ENCODE data around the gene FN1. TPM values are rescaled to one million over a fixed set of nuclear protein-coding genes. Genes with fewer than 3 reads are reported as not detected.

The FN1 gene
- total and polyA plus RNA-seq, 2 donors (not counting 1 experiment from before 2014, with no cell fraction given) = 3,629 to 5,906 TPM

DNA sequence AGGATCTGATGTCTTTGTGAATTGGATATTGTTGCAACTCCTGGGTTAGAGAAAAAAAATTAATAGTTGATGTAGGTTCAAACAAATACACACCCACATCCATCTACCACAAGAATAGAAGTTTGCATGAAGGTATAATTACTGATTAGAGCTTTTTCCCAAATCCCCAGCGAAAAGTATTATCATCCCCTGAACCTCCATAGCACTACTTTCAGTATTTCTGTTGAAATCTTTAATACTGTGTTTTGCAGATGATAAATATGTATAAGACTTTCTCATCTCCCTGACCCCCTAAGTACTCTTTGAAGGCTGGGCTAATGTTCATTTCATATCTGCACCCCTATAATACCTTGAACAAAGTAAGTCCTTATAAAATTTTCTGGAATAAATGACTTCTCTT, 6.4 kb downstream of the FN1 start:
- Histone ChIP-seq H3K9me3 (ENCODE audit: control insufficient read depth, insufficient read depth, low read depth, low read length) (no peaks in the 10 kb centered on the region), H3K4me3 (replicated peaks in 1 of 4; ENCODE audit: control extremely low read depth in 1 of 4, insufficient read depth in 1 of 4, low read depth in 3 of 4, low read length in 4 of 4) (peak overlapping the region in 2 of 4 experiments; percentile 96), H3K79me2 (ENCODE audit: control insufficient read depth, insufficient read depth, low read length) (peaks cover 59% of the 10 kb centered on the region), H2AFZ (ENCODE audit: low read length) (no peak overlapping the region), H3K27me3 (ENCODE audit: control insufficient read depth, insufficient read depth, low read length) (no peaks in the 10 kb centered on the region), H3K4me2 (ENCODE audit: extremely low read depth, insufficient read depth, low read length) (peak overlapping the region; percentile 41), H3K27ac (ENCODE audit: insufficient read depth, low read length) (no peak overlapping the region), H3K36me3 (ENCODE audit: control insufficient read depth, insufficient read depth, low read length) (peaks cover 24% of the 10 kb centered on the region), H3K9ac (ENCODE audit: insufficient read depth, low read length) (no peak overlapping the region), H3K4me1 (ENCODE audit: control insufficient read depth, extremely low read depth, insufficient read depth, low read length) (peaks cover 18% of the 10 kb centered on the region), H4K20me1 (ENCODE audit: control insufficient read depth, extremely low read depth, insufficient read depth, low read length) (no peaks in the 10 kb centered on the region)
- TF ChIP-seq, protein P1, sequence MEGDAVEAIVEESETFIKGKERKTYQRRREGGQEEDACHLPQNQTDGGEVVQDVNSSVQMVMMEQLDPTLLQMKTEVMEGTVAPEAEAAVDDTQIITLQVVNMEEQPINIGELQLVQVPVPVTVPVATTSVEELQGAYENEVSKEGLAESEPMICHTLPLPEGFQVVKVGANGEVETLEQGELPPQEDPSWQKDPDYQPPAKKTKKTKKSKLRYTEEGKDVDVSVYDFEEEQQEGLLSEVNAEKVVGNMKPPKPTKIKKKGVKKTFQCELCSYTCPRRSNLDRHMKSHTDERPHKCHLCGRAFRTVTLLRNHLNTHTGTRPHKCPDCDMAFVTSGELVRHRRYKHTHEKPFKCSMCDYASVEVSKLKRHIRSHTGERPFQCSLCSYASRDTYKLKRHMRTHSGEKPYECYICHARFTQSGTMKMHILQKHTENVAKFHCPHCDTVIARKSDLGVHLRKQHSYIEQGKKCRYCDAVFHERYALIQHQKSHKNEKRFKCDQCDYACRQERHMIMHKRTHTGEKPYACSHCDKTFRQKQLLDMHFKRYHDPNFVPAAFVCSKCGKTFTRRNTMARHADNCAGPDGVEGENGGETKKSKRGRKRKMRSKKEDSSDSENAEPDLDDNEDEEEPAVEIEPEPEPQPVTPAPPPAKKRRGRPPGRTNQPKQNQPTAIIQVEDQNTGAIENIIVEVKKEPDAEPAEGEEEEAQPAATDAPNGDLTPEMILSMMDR (conservative IDR thresholded peaks at IDR 0.05 in 1 of 2, IDR thresholded peaks at IDR 0.05 in 1 of 2; ENCODE audit: low read depth in 1 of 2, low read length in 2 of 2) = no peak
- TF ChIP-seq EZH2 (IDR thresholded peaks at IDR 0.05; ENCODE audit: low read length, missing control alignments) = no peak
- DNase-seq (ENCODE audit: low read depth in 2 of 2) = peak; percentile 19 to 27

DNA sequence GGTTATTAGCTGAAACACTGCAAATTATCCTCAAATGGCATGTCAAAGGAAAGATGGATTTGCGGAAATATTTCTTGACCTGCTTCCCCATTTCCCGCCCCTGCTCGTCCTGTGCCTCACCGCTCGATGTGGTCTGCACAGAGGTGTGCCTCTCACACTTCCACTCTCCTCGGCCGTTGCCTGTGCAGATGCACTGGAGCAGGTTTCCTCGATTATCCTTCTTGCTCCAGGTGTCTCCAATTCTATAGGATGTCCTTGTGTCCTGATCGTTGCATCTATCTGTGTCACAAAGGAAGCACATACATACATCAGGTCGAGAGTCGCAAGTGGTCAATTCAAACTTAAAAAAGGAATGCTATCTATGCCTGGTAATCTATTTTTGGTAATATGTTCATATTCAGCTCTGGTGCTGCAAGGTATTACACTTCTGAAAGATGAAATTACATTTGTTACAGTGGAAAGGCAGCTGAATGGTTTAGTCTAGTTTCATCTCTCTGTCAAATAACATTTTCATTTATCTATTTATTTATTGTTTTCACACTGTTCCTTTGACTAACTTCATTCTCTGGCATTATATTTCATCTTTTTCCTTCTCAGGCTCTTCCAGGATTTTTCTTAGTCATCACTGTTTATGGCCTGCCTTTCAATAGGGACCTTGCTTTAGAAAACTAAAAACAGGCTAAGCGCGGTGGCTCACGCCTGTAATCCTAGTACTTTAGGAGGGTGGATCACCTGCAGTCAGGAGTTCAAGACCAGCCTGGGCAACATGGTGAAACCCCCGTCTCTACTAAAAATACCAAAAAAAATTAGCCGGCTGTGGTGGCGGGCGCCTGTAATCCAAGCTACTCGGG, 7.6 kb downstream of the FN1 start:
- DNase-seq (ENCODE audit: low read depth in 2 of 2) = peak; percentile 29 to 40
- Histone ChIP-seq H3K9ac (ENCODE audit: insufficient read depth, low read length) (no peak overlapping the region), H3K4me3 (replicated peaks in 1 of 4; ENCODE audit: control extremely low read depth in 1 of 4, insufficient read depth in 1 of 4, low read depth in 3 of 4, low read length in 4 of 4) (peak overlapping the region in 2 of 4 experiments; percentile 4 to 96), H3K9me3 (ENCODE audit: control insufficient read depth, insufficient read depth, low read depth, low read length) (no peaks in the 10 kb centered on the region), H3K27me3 (ENCODE audit: control insufficient read depth, insufficient read depth, low read length) (no peaks in the 10 kb centered on the region), H2AFZ (ENCODE audit: low read length) (no peak overlapping the region), H3K79me2 (ENCODE audit: control insufficient read depth, insufficient read depth, low read length) (peaks cover 54% of the 10 kb centered on the region), H3K36me3 (ENCODE audit: control insufficient read depth, insufficient read depth, low read length) (peaks cover 29% of the 10 kb centered on the region), H4K20me1 (ENCODE audit: control insufficient read depth, extremely low read depth, insufficient read depth, low read length) (no peaks in the 10 kb centered on the region), H3K4me2 (ENCODE audit: extremely low read depth, insufficient read depth, low read length) (no peak overlapping the region), H3K4me1 (ENCODE audit: control insufficient read depth, extremely low read depth, insufficient read depth, low read length) (peaks cover 18% of the 10 kb centered on the region), H3K27ac (ENCODE audit: insufficient read depth, low read length) (no peak overlapping the region)
- TF ChIP-seq EZH2 (IDR thresholded peaks at IDR 0.05; ENCODE audit: low read length, missing control alignments) = no peak
- TF ChIP-seq, protein P1 (conservative IDR thresholded peaks at IDR 0.05 in 1 of 2, IDR thresholded peaks at IDR 0.05 in 1 of 2; ENCODE audit: low read depth in 1 of 2, low read length in 2 of 2) = no peak

DNA sequence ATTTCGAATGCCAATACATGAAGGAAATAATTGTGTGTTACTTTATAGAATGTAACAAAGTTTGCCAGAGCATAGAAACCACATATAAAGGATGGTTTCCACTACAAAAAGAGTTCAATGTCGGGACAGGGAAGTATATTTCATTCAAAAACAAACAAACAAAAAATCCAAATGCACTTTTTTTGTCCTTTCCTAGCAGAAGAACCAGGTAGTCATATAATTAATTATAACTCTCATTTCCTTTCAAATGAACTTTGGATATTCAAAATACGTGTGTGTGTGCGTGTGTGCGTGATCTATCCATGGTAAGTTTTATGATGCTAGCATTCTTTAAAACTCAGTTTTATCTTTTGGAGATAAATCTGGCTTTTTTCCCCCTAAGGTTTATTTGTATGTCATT, 8.3 kb downstream of the FN1 start:
- H3K9ac ChIP-seq (ENCODE audit: insufficient read depth, low read length) = no peak overlapping the region
- no peaks in the 10 kb centered on the region for H3K9me3 ChIP-seq (ENCODE audit: control insufficient read depth, insufficient read depth, low read depth, low read length)
- H3K4me1 ChIP-seq (ENCODE audit: control insufficient read depth, extremely low read depth, insufficient read depth, low read length) = peaks cover 15% of the 10 kb centered on the region
- H3K27ac ChIP-seq (ENCODE audit: insufficient read depth, low read length) = no peak overlapping the region
- peaks cover 29% of the 10 kb centered on the region for H3K36me3 ChIP-seq (ENCODE audit: control insufficient read depth, insufficient read depth, low read length)
- H3K79me2 ChIP-seq (ENCODE audit: control insufficient read depth, insufficient read depth, low read length) = peaks cover 51% of the 10 kb centered on the region
- no peaks in the 10 kb centered on the region for H4K20me1 ChIP-seq (ENCODE audit: control insufficient read depth, extremely low read depth, insufficient read depth, low read length)
- H2AFZ ChIP-seq (ENCODE audit: low read length) = no peak overlapping the region
- H3K4me3 ChIP-seq (replicated peaks in 1 of 4; ENCODE audit: control extremely low read depth in 1 of 4, insufficient read depth in 1 of 4, low read depth in 3 of 4, low read length in 4 of 4) = no peak overlapping the region
- H3K27me3 ChIP-seq (ENCODE audit: control insufficient read depth, insufficient read depth, low read length) = no peaks in the 10 kb centered on the region
- no peak for TF ChIP-seq EZH2 (IDR thresholded peaks at IDR 0.05; ENCODE audit: low read length, missing control alignments)
- TF ChIP-seq, protein P1 (conservative IDR thresholded peaks at IDR 0.05 in 1 of 2, IDR thresholded peaks at IDR 0.05 in 1 of 2; ENCODE audit: low read depth in 1 of 2, low read length in 2 of 2) = no peak
- DNase-seq (ENCODE audit: low read depth in 2 of 2) = peak; percentile 20 to 47
- no peak overlapping the region for H3K4me2 ChIP-seq (ENCODE audit: extremely low read depth, insufficient read depth, low read length)
